ENCODE results near the gene CYRIA.
A peak's percentile ranks its signal among the peaks of the same experiment; 100 is the strongest.

CYRIA gene

GRCh38 chr2:16641509-16641908 lies 24.1 kb downstream of the CYRIA start:
- Histone ChIP-seq H3K4me2 (ENCODE audit: low read depth, low read length, poor library complexity, severe bottlenecking) (no peak overlapping the region), H3K9ac (ENCODE audit: low read depth, low read length, poor library complexity, severe bottlenecking) (no peak overlapping the region)

GRCh38 chr2:16640867-16641266 lies 24.8 kb downstream of the CYRIA start:
- 0 out of 2 replicates have a peak, but pooled peaks cover 4% of the 10 kb centered on the region for H3F3A ChIP-seq (ENCODE audit: low read depth)
- peaks cover 43% of the 10 kb centered on the region for H3K4me1 ChIP-seq (ENCODE audit: insufficient read depth, low read length, poor library complexity, severe bottlenecking)
- no peaks in the 10 kb centered on the region for H3K27me3 ChIP-seq (ENCODE audit: insufficient read depth, low read length, poor library complexity, severe bottlenecking)
- no peaks in the 10 kb centered on the region for H3K79me2 ChIP-seq (ENCODE audit: insufficient read depth, low read length)
- H3K4me3 ChIP-seq (ENCODE audit: low read length, poor library complexity, severe bottlenecking): no peak overlapping the region
- no peak overlapping the region for H3K4me2 ChIP-seq (ENCODE audit: low read depth, low read length, poor library complexity, severe bottlenecking)
- H3K36me3 ChIP-seq (ENCODE audit: insufficient read depth, low read length): no peaks in the 10 kb centered on the region
- TF ChIP-seq EZH2phosphoT487 (IDR thresholded peaks at IDR 0.05; ENCODE audit: borderline replicate concordance): no peak
- TF ChIP-seq, protein P1, sequence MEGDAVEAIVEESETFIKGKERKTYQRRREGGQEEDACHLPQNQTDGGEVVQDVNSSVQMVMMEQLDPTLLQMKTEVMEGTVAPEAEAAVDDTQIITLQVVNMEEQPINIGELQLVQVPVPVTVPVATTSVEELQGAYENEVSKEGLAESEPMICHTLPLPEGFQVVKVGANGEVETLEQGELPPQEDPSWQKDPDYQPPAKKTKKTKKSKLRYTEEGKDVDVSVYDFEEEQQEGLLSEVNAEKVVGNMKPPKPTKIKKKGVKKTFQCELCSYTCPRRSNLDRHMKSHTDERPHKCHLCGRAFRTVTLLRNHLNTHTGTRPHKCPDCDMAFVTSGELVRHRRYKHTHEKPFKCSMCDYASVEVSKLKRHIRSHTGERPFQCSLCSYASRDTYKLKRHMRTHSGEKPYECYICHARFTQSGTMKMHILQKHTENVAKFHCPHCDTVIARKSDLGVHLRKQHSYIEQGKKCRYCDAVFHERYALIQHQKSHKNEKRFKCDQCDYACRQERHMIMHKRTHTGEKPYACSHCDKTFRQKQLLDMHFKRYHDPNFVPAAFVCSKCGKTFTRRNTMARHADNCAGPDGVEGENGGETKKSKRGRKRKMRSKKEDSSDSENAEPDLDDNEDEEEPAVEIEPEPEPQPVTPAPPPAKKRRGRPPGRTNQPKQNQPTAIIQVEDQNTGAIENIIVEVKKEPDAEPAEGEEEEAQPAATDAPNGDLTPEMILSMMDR (conservative IDR thresholded peaks at IDR 0.05; ENCODE audit: low read length): no peak
- H3K9me2 ChIP-seq (replicated peaks; ENCODE audit: low read depth, low read length): no peaks in the 10 kb centered on the region
- no peaks in the 10 kb centered on the region for H4K20me1 ChIP-seq (ENCODE audit: insufficient read depth, low read length, poor library complexity, severe bottlenecking)
- H2AFZ ChIP-seq (ENCODE audit: low read length): no peak overlapping the region
- H3K9ac ChIP-seq (ENCODE audit: low read depth, low read length, poor library complexity, severe bottlenecking): no peak overlapping the region
- H3K9me3 ChIP-seq (ENCODE audit: insufficient read depth, low read depth, low read length): no peaks in the 10 kb centered on the region

More at GRCh38 chr2:16641509-16641908, 24.1 kb downstream of the CYRIA start:
- Histone ChIP-seq H3K9me3 (ENCODE audit: insufficient read depth, low read depth, low read length) (no peaks in the 10 kb centered on the region), H4K20me1 (ENCODE audit: insufficient read depth, low read length, poor library complexity, severe bottlenecking) (no peaks in the 10 kb centered on the region), H3K4me1 (ENCODE audit: insufficient read depth, low read length, poor library complexity, severe bottlenecking) (peaks cover 37% of the 10 kb centered on the region), H3F3A (ENCODE audit: low read depth) (0 out of 2 replicates have a peak, but pooled peaks cover 4% of the 10 kb centered on the region), H3K9me2 (replicated peaks; ENCODE audit: low read depth, low read length) (no peaks in the 10 kb centered on the region), H3K27me3 (ENCODE audit: insufficient read depth, low read length, poor library complexity, severe bottlenecking) (no peaks in the 10 kb centered on the region), H3K4me3 (ENCODE audit: low read length, poor library complexity, severe bottlenecking) (no peak overlapping the region), H2AFZ (ENCODE audit: low read length) (no peak overlapping the region), H3K36me3 (ENCODE audit: insufficient read depth, low read length) (no peaks in the 10 kb centered on the region), H3K79me2 (ENCODE audit: insufficient read depth, low read length) (no peaks in the 10 kb centered on the region)
- no peak for TF ChIP-seq EZH2phosphoT487 (IDR thresholded peaks at IDR 0.05; ENCODE audit: borderline replicate concordance)
- TF ChIP-seq, protein P1 (conservative IDR thresholded peaks at IDR 0.05; ENCODE audit: low read length): no peak

DNA sequence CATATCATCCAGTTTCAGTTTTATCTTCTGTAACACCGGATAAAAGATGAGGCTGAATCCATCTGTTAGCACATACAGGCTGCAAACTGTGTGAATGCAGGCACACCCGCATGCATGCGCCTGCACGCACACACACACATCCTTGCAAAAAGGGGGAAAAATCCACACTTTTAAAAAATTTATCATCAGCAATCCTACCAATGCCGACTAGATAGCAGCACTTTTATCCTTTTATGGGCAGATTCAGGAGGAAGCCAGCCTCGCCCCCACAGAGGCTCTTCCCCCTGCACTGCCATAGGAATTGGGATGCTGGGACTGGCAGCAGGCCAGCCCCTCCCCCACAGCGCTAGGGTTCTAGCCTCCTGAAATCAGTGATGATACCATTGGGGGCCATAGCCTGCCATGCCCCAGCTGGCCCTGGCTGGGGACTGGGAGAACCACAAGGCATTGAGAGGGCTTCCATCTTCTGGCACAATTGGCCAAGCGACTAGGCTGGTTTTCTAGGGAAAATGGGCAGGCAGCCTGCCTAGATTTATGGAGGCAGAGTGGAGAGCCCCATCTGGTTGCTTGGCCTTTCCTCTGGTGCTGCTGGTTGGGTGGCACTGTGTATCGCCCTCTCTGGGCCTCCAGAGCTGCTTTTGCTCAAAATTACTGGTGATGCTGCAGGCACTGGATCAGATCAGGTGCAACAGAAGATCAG lies 25.5 kb downstream of the CYRIA start:
- Histone ChIP-seq H4K20me1 (ENCODE audit: insufficient read depth, low read length, poor library complexity, severe bottlenecking) (no peaks in the 10 kb centered on the region), H3K27me3 (ENCODE audit: insufficient read depth, low read length, poor library complexity, severe bottlenecking) (no peaks in the 10 kb centered on the region)

More for the DNA sequence above, 25.5 kb downstream of the CYRIA start:
- TF ChIP-seq, protein P1 (conservative IDR thresholded peaks at IDR 0.05; ENCODE audit: low read length): no peak
- Histone ChIP-seq H3K9ac (ENCODE audit: low read depth, low read length, poor library complexity, severe bottlenecking) (peak overlapping the region; percentile 61), H2AFZ (ENCODE audit: low read length) (no peak overlapping the region), H3K4me3 (ENCODE audit: low read length, poor library complexity, severe bottlenecking) (no peak overlapping the region), H3F3A (ENCODE audit: low read depth) (0 out of 2 replicates have a peak, but pooled peaks cover 4% of the 10 kb centered on the region), H3K9me2 (replicated peaks; ENCODE audit: low read depth, low read length) (no peaks in the 10 kb centered on the region), H3K79me2 (ENCODE audit: insufficient read depth, low read length) (no peaks in the 10 kb centered on the region), H3K4me1 (ENCODE audit: insufficient read depth, low read length, poor library complexity, severe bottlenecking) (peaks cover 51% of the 10 kb centered on the region), H3K36me3 (ENCODE audit: insufficient read depth, low read length) (no peaks in the 10 kb centered on the region), H3K9me3 (ENCODE audit: insufficient read depth, low read depth, low read length) (no peaks in the 10 kb centered on the region), H3K4me2 (ENCODE audit: low read depth, low read length, poor library complexity, severe bottlenecking) (peak overlapping the region; percentile 84)

Measured in Loucy (cell line).